HG03175 (cell line): ENCODE measurements around the gene NCAN.
"Not testable (repeated sequence)": the region's sequence is repeated elsewhere in the genome, so short reads cannot be mapped to it uniquely, and the experiment has no call there.

Experiments
- ATAC-seq: cut with Tn5 transposase; IDR thresholded peaks from one replicate; pipeline ENCODE4 v1.9.1; 2021; ENCODE audit warnings: mild to moderate bottlenecking, moderate library complexity; ENCODE audit not compliant: unreplicated experiment

The NCAN gene

DNA sequence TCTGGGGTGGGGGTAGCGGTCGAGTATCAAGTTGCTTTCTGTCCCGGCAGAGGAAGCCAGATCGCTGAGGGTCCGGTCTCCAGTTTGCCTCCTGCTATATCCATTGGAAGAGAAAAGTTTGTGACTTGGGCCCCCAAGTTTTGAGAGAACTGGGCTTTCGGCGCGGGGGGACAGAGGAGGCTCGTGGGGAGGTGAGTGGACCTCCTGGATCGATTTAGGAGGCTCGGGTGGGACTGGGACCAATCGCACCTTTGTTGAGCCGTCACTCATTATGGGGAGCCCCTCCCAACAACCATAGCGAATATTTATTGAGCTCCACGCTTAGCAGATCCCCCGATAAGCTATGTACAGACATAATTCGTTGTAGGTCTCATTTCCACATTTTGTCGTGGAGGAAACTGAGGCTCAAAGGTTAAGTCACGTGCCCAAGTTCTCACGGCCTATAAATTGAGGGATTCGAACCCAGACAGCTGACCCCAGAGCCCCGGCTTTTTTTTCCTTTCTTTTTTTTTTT lies 18.8 kb upstream of the NCAN start:
- ATAC-seq, result peak; percentile 10

DNA sequence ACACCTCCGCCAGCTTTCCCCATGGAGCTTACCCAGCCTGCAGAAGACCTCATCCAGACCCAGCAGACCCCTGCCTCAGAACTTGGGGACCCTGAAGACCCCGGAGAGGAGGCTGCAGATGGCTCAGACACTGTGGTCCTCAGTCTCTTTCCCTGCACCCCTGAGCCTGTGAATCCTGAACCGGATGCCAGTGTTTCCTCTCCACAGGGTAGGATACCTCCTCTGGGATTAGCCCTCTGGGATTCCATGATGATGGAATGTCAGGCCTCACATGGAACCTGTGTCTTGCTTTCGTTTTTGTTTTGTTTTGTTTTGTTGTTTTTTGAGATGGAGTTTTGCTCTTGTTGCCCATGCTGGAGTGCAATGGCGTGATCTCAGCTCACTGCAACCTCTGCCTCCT lies 17.8 kb upstream of the NCAN start:
- no peak for ATAC-seq

GRCh38 chr19:19201697-19202630 lies 9.8 kb upstream of the NCAN start:
- ATAC-seq, result no peak

- ATAC-seq, result no peak
Observed at GRCh38 chr19:19202707-19203011, 9.1 kb upstream of the NCAN start.

GRCh38 chr19:19203012-19203856 lies 8.5 kb upstream of the NCAN start, which contains the start of gene NR2C2AP:
Gene NR2C2AP, minus strand, starts transcription at chr19:19203414. Its CDS starts 354 bp downstream, at chr19:19203060.
- peak; percentile 82 for ATAC-seq

GRCh38 chr19:19204181-19204580 lies 7.6 kb upstream of the NCAN start:
- no peak for ATAC-seq

DNA sequence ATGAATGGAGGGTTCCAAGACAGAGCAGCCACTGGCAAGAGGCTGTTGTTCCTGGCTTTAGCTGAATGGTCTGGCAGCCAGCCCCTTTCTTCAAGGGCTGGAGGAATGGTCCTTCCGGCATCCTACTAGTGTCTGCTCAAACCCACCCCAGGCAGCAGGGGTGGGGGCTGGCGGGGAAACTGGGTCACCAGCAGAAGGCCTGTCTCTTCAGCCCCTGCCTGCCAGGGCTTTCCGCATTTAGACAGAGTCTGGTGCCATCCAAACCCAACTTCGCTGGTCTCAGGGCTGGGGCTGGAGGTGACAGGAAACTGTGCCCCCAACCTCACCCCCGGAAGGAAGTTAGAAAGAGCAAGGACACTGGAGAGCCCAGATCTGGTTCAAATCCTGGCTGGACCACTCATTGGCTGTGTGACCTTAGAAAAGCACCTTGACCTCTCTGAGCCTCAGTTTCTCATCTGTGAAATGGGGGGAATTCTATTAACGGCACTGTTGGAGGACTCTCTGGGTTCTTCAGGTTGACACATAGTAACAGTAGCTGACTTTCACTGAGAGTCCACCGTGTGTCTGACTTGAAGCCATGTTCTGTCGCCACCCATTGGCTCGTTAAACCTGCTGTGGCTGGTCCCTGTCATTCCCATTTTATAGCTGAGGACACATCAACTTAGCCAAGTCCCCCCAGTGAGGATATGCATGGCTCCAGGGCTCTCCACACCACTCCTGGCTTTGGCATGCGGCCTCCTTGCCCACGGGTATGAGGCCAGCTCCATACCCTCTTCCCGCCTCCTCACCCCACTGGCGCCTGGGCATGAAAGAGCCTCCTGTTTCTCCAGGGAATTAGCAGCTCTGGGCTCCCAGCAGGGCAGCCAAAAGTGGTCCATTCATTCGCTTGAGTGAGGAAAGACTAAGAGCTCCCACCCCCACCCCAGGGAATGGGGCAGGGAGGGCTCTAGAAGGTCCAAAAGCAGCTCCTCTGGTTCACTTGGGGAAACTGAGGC lies 6.0 kb upstream of the NCAN start:
- no peak for ATAC-seq

DNA sequence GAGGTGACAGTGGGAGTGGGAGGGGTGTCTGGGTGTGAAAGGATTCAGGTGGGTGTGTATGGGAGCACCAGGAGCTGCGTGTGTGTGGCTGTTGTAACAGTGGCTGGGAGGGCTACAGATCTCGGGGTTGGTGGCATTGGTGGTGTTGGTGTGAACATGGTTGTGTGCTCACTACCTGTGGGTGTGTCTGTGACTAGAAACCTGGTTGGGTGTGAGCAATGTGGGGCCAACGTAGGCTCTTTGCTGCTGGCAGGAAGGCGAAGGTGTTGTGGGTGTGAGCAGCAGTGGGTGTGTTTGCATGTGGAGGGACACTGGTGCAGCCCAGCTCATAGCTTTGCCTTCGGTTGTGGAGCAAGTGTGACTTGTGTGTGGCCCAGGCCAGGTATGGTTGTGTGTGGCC lies 4.8 kb upstream of the NCAN start:
- no peak for ATAC-seq

GRCh38 chr19:19207637-19208572 lies 3.9 kb upstream of the NCAN start:
- ATAC-seq, result no peak

DNA sequence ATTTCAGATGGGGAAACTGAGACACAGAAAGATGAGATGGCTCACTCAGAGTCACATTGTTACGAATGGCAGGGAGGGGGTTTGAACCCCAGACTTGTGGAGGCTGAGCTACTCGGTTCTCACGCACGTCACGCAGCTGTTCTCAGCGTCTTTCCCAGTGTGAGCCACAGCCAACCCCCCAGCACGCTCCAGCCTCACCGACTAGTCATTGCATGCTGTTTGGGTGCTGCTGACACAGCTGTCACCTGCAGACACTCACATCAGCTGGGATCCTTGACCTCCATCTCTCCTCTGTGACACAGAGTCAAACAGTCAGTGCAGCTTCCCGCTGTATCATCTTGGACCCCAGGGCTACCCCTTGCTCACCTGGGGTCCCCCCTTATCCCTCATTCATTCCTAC lies 2.4 kb upstream of the NCAN start:
- ATAC-seq, result no peak

- ATAC-seq, result no peak
Observed at GRCh38 chr19:19212916-19213315, 1.2 kb downstream of the NCAN start.

DNA sequence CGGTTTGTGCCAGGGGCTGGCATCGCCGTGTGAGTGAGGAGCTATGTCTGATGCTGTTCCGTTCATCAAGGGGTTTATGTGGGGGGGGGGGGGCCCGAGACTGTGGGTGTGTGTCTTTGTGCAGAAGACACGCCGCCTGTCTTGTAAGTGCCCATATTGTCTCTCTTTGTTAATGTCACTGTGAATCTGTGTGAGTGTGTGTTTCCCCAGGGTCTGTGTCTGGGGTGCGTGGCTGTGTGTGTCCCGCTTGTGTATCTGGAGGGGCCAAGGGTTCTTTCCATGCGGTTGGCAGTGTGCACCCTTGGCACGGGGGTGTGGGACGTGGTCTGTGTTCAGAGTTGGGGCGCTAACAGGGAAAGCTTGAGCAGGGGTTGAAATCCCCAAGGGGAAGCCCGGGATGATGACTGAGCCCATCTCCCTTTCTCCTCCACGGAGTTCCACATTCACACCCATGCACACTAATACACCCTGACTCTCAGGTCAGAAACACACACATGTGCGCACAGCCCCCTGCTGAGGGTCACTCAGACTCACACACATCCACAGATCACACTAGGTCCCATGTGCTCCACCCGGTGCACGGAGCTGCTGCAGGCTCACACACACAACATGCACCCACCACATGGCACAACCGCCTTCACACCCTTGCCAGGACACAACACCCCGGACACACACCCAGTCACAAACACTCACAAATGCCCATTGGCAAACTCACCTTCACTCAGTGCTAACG lies 1.8 kb downstream of the NCAN start:
- ATAC-seq, result no peak

- no peak for ATAC-seq
Observed at GRCh38 chr19:19214159-19214490, 2.4 kb downstream of the NCAN start.

DNA sequence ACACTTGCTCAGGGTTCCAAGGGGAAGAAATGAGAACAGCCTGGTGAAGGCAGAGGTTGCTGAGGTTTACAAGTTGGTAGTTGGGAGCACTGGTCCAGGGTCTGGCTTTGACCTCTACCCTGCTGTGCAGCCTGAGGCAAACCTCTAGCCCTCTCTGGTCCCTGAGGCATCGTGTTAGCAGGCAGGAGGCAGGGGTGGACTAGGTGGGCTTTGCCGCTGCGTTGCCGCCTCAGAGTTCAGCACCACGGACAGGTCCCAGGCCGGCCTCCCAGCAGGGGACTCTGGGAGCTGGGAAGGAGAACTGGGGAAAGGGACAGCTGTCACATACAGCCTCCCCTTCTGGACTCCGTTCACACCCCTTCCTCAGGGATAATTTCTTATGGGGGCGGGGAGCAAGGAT lies 3.1 kb downstream of the NCAN start:
- ATAC-seq, result no peak

DNA sequence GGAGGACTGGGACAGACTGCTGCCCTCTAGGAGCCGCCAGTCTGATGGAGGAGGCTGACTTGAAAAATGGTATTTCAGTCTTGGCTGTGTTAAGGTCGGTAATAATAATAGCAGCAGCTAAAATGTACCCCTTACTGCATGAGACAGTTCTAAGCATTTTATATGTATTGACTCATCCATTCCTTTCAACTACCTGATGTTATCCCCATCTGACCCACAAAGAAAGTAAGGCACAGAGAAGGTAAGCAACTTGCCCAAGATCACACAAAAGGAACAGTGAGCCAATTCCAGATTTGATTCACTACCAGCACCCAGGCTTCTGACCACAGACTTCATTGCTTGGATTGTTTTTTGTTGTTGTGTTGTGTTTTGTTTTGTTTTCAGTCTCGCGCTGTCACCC lies 4.0 kb downstream of the NCAN start:
- no peak for ATAC-seq

DNA sequence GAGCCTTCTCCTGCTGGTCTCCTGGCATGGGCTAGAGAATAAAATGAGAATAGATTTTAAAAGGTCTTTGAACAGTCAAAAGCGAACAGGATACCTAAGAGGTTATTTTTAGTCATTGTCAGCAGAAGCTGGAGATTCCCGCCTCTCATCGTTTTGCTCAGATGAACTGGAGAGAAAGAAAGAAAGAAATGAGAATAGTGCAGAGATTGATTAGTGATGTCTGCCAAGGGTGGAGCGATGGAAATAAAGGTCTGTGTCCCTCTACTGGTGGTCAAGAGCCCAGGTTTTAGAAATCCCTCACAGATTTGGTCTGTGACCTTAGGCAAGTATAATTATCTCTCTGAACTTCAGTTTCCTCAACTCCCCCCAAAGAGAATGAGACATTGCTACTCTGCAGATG lies 5.3 kb downstream of the NCAN start:
- ATAC-seq, result no peak

DNA sequence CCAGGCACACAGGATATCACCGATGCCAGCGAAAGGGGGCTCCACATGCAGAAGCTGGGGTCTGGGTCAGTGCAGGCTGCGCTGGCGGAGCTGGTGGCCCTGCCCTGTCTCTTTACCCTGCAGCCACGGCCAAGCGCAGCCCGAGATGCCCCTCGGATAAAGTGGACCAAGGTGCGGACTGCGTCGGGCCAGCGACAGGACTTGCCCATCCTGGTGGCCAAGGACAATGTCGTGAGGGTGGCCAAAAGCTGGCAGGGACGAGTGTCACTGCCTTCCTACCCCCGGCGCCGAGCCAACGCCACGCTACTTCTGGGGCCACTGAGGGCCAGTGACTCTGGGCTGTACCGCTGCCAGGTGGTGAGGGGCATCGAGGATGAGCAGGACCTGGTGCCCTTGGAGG lies 7.2 kb downstream of the NCAN start:
- ATAC-seq, result no peak

GRCh38 chr19:19221000-19221399 lies 9.2 kb downstream of the NCAN start:
- not testable (repeated sequence) for ATAC-seq

GRCh38 chr19:19223060-19223459 lies 11.3 kb downstream of the NCAN start:
- ATAC-seq, result no peak
